HuH-7 (cell line): ENCODE data around the gene DGKG.

Experiments
- DNase-seq: peaks from one replicate; pipeline ENCODE4 v3.0.0; 2011; ENCODE audit warnings: low spot score

The DGKG gene

GRCh38 chr3:186210852-186211500 lies 151.1 kb downstream of the DGKG start:
- no peak for DNase-seq

- no peak for DNase-seq
These were observed 152.0 kb downstream of the DGKG start for GRCh38 chr3:186209810-186210752.

GRCh38 chr3:186208296-186208989 lies 153.6 kb downstream of the DGKG start:
- no peak for DNase-seq

GRCh38 chr3:186207515-186207914 lies 154.5 kb downstream of the DGKG start:
- DNase-seq = no peak

- no peak for DNase-seq
These were observed 161.3 kb downstream of the DGKG start for GRCh38 chr3:186200726-186201125.

GRCh38 chr3:186198442-186198841 lies 163.6 kb downstream of the DGKG start:
- DNase-seq = no peak

- DNase-seq = no peak
These were observed 167.6 kb downstream of the DGKG start for GRCh38 chr3:186194451-186194811.

- no peak for DNase-seq
These were observed 168.2 kb downstream of the DGKG start for GRCh38 chr3:186193534-186194450.

GRCh38 chr3:186192823-186193222 lies 169.2 kb downstream of the DGKG start:
- DNase-seq = no peak

- no peak for DNase-seq
These were observed 172.5 kb downstream of the DGKG start for GRCh38 chr3:186189492-186189891.

- no peak for DNase-seq
These were observed 174.4 kb downstream of the DGKG start for GRCh38 chr3:186187401-186188275.

GRCh38 chr3:186185194-186185787 lies 176.7 kb downstream of the DGKG start:
- no peak for DNase-seq

- DNase-seq = no peak
These were observed 178.0 kb downstream of the DGKG start for GRCh38 chr3:186184021-186184420.

GRCh38 chr3:186182850-186183249 lies 179.2 kb downstream of the DGKG start:
- DNase-seq = no peak

GRCh38 chr3:186181901-186182300 lies 180.1 kb downstream of the DGKG start:
- no peak for DNase-seq

- DNase-seq = no peak
These were observed 181.0 kb downstream of the DGKG start for GRCh38 chr3:186180891-186181481.

- no peak for DNase-seq
These were observed 181.9 kb downstream of the DGKG start for GRCh38 chr3:186180151-186180550.

- DNase-seq = no peak
These were observed 183.6 kb downstream of the DGKG start for GRCh38 chr3:186178412-186178811.

GRCh38 chr3:186176373-186176990 lies 185.6 kb downstream of the DGKG start:
- no peak for DNase-seq
